Stomach smooth muscle (tissue), 2 donors: ENCODE results near the gene STK17A.

Source experiments
- H3K27ac ChIP-seq: one replicate; pipeline ENCODE4 v1.7.0; 2013; ENCODE audit warnings: mild to moderate bottlenecking, low read length, inconsistent platforms
- H3K27me3 ChIP-seq, 2 donors: one replicate each; pipeline ENCODE4 v1.7.0; 2013; ENCODE audit warnings: low read length in 2 of 2; ENCODE audit not compliant: insufficient read depth in 2 of 2, control insufficient read depth in 1 of 2
- H3K36me3 ChIP-seq, 2 donors: one replicate each; pipeline ENCODE4 v1.7.0; 2013; ENCODE audit warnings: low read length in 2 of 2; ENCODE audit not compliant: control insufficient read depth in 2 of 2, insufficient read depth in 2 of 2
- H3K4me1 ChIP-seq: one replicate; pipeline ENCODE4 v1.7.0; 2013; ENCODE audit warnings: low read length; ENCODE audit not compliant: control insufficient read depth, insufficient read depth
- H3K4me3 ChIP-seq, 2 donors: one replicate each; pipeline ENCODE4 v1.7.0; 2013; ENCODE audit warnings: low read length in 2 of 2
- H3K9ac ChIP-seq, 2 donors: one replicate each; pipeline ENCODE4 v1.7.0; 2013; ENCODE audit warnings: low read length in 2 of 2, mild to moderate bottlenecking in 1 of 2
- H3K9me3 ChIP-seq, 2 donors: one replicate each; pipeline ENCODE4 v1.7.0; 2013; ENCODE audit warnings: low read length in 2 of 2; ENCODE audit not compliant: control insufficient read depth in 2 of 2
- donor health status: healthy.
- donor health status: Pancreatic carcinoma.

The STK17A gene

DNA sequence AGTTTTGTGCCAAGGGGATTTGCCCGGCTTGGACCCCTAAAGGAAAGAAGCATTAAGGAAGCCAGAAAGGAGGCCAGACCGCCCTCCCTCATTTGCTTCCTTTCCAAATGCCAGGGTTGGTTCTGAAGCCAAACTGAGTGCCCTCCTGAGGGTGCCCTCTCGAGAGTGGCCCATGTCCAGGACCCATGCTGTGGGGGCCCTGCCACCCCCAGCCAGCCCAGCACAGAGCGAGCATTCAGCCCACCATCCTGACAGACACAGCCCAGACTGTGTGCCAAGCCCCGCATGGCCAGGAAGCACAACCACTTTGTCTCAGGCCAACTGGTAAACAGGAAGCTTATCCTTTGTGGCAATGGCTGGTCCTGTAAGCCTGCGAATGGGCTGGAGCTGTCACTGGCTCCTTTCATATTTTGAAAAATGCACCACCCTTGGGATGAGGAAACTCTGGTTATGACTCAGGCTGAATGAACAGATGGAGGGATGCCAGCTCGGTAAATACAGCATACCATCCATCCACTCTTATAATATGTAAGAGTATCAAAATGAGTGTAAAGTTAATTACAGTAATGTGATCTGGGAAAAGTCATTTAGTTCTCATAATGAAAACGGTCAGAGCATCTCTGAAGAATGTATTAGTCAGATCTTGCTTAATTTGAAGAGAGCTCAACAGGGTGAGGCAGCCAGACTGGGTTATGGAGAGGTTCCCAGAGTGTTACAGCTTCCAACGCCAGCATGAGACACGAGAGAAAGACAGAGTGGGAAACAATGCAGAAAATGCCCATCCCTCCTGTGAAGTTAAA, 65.0 kb downstream of the STK17A start:
- Histone ChIP-seq H3K27me3 (no peaks in the 10 kb centered on the region), H3K4me1 (peaks cover 46% of the 10 kb centered on the region), H3K9me3 (no peaks in the 10 kb centered on the region), H3K4me3 (peak overlapping the region in 1 of 2 donors; percentile 57), H3K9ac (peak overlapping the region; percentile 43 to 51), H3K27ac (peak overlapping the region; percentile 93), H3K36me3 (peaks cover 2 to 5% of the 10 kb centered on the region in 2 donors)

DNA sequence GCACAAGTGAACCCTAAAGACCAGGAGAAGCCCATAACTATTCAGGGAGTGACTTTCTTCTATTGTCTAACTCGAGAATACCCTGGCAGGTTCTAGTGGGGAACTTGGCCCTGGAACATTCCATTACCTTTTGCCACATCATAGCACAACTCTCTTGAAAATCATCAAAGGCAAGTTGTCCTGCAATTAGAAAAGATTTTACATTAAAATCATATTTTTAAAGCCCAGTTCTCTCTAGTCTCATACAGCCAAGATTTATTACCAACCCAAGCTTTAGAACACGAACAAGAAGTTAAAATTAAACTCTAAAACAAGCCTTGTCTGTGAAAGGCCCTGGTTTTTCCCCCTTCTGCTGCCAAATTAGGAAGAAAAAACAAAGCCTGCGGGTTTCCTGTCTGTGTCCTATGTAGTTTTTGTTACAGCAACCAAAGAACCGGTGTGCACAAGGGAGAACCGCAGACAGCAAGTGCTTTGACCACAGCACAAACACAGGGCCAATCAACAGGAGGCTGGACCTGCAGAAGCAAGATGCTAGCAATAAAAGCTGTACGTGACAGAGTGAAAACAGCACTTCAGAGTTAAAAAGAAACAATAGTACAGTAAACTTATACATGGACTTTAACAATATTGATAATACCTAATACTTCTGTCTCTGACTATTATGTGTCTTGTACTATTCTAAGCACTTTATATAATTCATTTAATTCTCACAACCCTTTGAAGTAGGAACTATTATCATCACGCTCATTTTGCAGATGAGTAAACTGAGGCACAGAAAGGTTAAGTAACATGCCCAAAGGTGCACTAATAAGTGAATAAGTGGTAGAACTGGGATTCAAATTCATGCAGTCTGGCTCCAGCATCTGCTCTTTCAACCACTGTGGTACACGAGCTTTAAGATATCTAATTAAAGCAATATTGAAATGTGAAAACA, 65.8 kb downstream of the STK17A start:
- H3K27me3 ChIP-seq, result no peaks in the 10 kb centered on the region
- peak overlapping the region in 1 of 2 donors; percentile 36 for H3K9ac ChIP-seq
- peaks cover 0 to 2% of the 10 kb centered on the region in 2 donors for H3K36me3 ChIP-seq
- H3K4me1 ChIP-seq, result peaks cover 46% of the 10 kb centered on the region
- no peaks in the 10 kb centered on the region for H3K9me3 ChIP-seq
- peak overlapping the region; percentile 93 for H3K27ac ChIP-seq
- H3K4me3 ChIP-seq, result no peak overlapping the region

DNA sequence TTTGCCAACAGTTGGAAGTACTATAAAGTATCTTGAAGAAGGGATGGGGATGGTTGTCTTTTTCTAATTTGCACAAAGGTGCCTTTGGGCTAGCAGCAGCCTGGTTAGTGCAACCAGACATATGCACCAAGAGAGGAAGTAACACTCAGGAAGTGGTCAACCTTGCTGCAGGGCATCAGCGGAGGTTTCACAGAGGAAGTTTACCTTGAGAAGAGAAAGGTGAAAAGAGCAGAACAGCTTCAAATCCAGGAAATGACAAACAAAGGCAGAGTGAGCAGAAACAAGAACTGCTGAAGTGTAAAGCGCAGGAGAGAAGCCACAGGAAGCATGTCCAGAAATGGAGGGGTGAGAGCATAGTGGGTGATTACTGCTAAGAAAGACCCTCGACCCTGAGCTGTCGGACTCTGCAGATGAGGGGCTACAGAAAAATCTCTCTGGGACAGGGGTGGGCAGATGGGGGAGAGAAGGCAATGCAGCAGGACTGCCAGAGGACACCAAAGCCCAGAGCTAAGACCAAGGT, 66.9 kb downstream of the STK17A start:
- Histone ChIP-seq H3K4me3 (no peak overlapping the region), H3K4me1 (peaks cover 46% of the 10 kb centered on the region)

DNA sequence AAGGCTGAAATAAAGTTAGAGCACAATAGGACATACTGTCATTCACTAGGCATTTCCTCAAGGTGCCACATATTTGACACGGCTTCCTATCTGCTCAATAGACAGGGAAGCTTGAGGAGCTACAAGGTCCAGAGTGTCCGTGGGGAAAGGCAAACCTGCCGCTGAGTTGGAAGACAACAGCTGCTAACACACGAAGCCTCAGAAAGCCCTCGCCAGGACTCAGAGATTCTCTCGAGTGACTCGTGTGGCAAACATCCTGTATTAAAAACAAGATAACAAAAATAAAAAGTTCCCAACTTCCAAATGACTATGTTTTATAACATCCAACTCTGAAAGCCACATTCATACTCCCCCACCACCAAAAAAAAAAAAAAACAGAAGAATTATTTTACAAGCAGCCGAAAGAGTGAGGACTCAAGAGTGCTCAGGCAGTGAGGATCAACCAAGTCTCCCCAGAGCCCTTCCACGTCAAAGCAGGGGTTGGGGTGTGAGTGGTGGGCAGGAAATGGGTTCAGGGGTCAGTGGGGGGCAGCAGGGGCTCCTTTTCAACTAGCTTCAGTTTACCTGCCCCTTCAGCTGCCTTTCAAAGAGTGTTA, 67.6 kb downstream of the STK17A start:
- Histone ChIP-seq H3K36me3 (peaks cover 0 to 2% of the 10 kb centered on the region in 2 donors), H3K4me1 (peaks cover 43% of the 10 kb centered on the region), H3K4me3 (no peak overlapping the region), H3K9ac (peak overlapping the region in 1 of 2 donors; percentile 42), H3K9me3 (no peaks in the 10 kb centered on the region), H3K27ac (peak overlapping the region; percentile 58), H3K27me3 (no peaks in the 10 kb centered on the region)

More for the DNA sequence above, 66.9 kb downstream of the STK17A start:
- no peak overlapping the region for H3K9ac ChIP-seq
- H3K36me3 ChIP-seq, result peaks cover 0 to 2% of the 10 kb centered on the region in 2 donors
- H3K9me3 ChIP-seq, result no peaks in the 10 kb centered on the region
- H3K27ac ChIP-seq, result no peak overlapping the region
- H3K27me3 ChIP-seq, result no peaks in the 10 kb centered on the region

DNA sequence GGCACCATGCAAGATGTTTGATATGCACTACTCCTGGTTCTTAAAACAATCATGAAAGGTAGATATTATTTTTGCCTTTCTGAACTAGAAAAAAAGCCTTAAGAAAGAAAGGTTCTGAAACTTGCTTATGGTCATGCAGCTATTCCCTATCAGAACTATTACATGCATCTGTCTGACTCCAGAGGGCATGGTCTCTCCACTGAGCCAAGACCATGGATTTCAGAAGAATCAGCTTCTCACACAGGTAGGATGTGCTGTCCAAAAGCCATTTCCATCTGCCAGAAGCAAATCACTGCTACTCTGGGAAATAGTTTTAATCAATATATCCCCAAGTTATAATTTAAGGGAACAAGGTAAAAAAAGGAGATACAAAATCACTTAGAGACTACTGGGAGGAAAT, 69.5 kb downstream of the STK17A start:
- no peak overlapping the region for H3K4me3 ChIP-seq
- H3K27ac ChIP-seq, result no peak overlapping the region
- H3K4me1 ChIP-seq, result peaks cover 25% of the 10 kb centered on the region
- no peaks in the 10 kb centered on the region for H3K27me3 ChIP-seq
- H3K9me3 ChIP-seq, result no peaks in the 10 kb centered on the region
- no peaks in the 10 kb centered on the region for H3K36me3 ChIP-seq
- H3K9ac ChIP-seq, result no peak overlapping the region

DNA sequence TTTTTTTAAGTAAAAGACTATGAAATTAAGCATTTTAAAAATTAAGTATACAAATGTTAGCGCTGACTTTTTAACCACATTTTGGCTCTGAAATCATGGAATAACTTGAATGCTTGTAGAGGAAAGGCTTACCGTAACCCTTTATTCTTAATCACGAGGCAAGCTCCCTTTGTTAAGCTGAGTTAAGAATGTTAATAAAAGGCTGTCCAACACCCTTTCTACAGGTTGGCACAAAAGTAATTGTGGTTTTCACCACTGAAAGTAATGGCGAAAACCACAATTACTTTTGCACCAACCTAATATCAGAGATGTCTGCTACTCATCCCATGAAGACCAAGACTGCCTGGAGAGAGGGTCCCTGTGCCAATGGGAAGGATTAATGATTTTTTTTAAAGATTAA, 70.6 kb downstream of the STK17A start:
- H3K36me3 ChIP-seq, result no peaks in the 10 kb centered on the region

DNA sequence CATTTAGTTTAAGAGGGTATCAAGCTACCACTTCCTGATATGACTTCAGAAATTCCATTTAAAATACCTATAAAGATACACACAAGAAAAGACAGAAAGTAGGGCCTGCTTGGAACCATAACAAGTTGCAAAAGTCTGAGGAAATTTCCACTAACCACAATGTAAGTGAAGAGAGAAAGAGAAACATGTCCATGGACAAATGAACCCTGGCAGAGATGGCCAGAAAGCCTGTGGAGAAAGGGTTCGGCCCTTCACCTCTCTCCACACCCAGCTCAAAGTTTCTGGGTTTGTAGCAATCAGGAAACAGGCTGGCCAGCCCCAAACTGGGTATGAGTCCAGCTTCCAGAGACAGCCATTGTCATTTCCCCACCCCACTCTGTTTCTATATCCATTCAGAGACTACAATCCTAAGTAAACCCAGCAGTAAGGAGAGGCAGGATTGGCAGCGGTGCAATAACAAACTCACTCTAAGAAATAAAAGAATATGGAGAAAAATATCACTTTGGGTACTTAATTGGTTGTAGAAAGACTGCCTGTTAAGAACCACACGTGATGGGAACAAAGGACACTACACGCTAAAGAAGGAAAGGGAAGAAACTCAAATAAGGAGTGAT, 71.1 kb downstream of the STK17A start:
- Histone ChIP-seq H3K9ac (no peak overlapping the region), H3K4me3 (no peak overlapping the region), H3K4me1 (peaks cover 10% of the 10 kb centered on the region), H3K36me3 (no peaks in the 10 kb centered on the region), H3K27ac (no peak overlapping the region), H3K9me3 (no peaks in the 10 kb centered on the region), H3K27me3 (no peaks in the 10 kb centered on the region)

More for the DNA sequence above, 70.6 kb downstream of the STK17A start:
- H3K9ac ChIP-seq, result no peak overlapping the region
- H3K4me1 ChIP-seq, result peaks cover 14% of the 10 kb centered on the region
- H3K9me3 ChIP-seq, result no peaks in the 10 kb centered on the region
- no peak overlapping the region for H3K4me3 ChIP-seq
- no peak overlapping the region for H3K27ac ChIP-seq
- H3K27me3 ChIP-seq, result no peaks in the 10 kb centered on the region

DNA sequence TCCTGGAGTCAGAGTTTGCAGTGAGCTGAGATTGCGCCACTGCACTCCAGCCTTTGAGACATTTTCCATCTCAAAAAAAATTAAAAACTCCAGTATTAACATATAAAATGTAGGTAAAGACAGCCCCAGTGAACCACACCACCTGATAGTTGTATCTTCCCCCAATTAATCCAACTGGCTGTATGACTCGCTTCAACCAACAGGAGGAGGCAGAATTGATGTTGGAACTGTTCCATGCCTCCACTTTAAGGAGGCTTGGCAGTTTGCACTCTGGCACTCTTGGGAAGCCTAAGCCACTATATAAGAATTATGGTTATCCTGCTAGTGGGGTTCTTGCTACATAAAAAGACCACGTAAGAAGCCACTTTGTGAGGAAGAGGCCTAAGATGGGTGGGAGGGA, 72.7 kb downstream of the STK17A start:
- no peaks in the 10 kb centered on the region for H3K36me3 ChIP-seq
- H3K9me3 ChIP-seq, result no peaks in the 10 kb centered on the region
- no peaks in the 10 kb centered on the region for H3K27me3 ChIP-seq
- H3K4me3 ChIP-seq, result no peak overlapping the region
- no peak overlapping the region for H3K27ac ChIP-seq
- H3K9ac ChIP-seq, result no peak overlapping the region
- H3K4me1 ChIP-seq, result peaks cover 8% of the 10 kb centered on the region

DNA sequence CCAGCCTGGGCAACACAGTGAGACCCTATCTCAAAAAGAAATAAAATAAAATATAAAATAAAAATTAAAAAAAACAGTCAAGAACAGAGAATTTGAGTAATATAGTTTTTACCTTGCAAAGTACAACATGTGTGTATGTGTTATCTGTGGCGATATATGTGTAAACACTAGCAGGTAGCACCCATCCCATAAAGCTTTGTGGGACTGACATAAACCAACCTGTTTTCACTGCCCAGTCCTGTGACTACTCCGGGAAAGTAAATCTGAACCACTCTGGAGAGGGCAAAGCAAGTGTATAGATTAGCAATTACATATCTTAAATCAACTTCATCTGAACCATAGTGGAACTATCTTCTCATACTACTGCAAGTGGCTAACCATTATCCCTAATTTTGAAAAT, 74.1 kb downstream of the STK17A start:
- no peak overlapping the region for H3K27ac ChIP-seq
- H3K4me1 ChIP-seq, result no peaks in the 10 kb centered on the region
- H3K36me3 ChIP-seq, result no peaks in the 10 kb centered on the region
- H3K9me3 ChIP-seq, result no peaks in the 10 kb centered on the region
- no peaks in the 10 kb centered on the region for H3K27me3 ChIP-seq
- no peak overlapping the region for H3K9ac ChIP-seq
- no peak overlapping the region for H3K4me3 ChIP-seq
